C4-2B (cell line): ENCODE results near the gene WIPF3.

Experiments used
- CTCF ChIP-seq: fragments of 450-650 bp; conservative IDR thresholded peaks from 2 replicates; pipeline ENCODE4 v1.5.1; 2017; ENCODE audit warnings: mild to moderate bottlenecking
- ZFX ChIP-seq: fragments of 450-650 bp; IDR thresholded peaks from 2 replicates; pipeline ENCODE4 v1.6.1; 2017

DNA sequence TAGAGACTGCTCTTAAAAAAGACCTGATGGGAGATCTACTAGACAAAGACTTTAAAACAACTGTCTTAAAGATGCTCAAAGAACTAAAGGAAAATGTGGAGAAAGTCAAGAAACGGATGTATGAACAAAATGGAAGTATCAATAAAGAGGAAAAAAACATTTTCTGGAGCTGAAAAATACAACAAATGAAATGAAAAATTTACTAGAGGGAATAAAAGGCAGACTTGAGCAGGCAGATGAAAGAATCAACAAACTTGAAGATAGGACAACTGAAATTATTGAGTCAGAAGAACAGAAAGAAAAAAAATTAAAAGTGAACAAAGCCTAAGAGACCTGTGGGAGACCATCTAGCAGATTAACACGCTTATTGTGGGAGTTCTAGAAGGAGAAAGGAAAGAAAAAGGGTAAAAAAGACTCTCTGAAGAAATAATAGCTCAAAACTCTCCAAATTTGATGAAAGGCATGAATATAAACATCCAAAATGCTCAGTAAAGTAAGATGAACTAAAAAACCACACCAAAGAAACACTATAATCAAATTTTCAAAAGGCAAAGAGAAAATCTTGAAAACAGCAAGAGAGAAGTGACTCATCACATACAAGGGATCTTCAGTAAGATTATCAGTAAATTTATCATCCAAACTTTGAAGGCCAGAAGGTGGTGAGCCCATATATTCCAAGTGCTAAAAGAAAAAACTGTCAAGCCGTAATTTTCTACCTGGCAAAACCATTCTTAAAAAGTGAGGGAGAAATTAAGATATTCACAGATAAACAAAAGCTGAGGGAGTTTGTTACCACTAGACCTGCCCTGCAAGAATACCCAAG, 100.1 kb downstream of the WIPF3 start:
- no peak for TF ChIP-seq CTCF
- no peak for TF ChIP-seq ZFX
